Prostate gland (tissue), 2 donors: ENCODE data around the gene PDE4D. TPM values are rescaled to one million over a fixed set of nuclear protein-coding genes. Genes with fewer than 3 reads are reported as not detected.

Experiments used
- DNase-seq: peaks from one replicate; pipeline ENCODE4 v3.0.0-alpha.2; 2019; ENCODE audit warnings: low spot score
- H3K27ac ChIP-seq, 2 donors: fragments of 200-600 bp; sonication (generic); 2 replicates each; pipeline ENCODE4 v1.5.1; 2017 to 2019
- H3K27me3 ChIP-seq: fragments of 200-600 bp; sonication (generic); replicated peaks from 2 replicates; pipeline ENCODE4 v1.5.1; 2019; ENCODE audit not compliant: insufficient read depth
- H3K36me3 ChIP-seq, 2 donors: fragments of 200-600 bp; sonication (generic); 1 replicate in 1 of 2; 2 replicates in 1 of 2; pipeline versions ENCODE4 v1.5.1 to v1.8.1; 2017 to 2019
- H3K4me1 ChIP-seq: fragments of 200-600 bp; sonication (generic); replicated peaks from 2 replicates; pipeline ENCODE4 v1.5.1; 2019
- H3K4me3 ChIP-seq, 2 donors: fragments of 200-600 bp; sonication (generic); 2 replicates each; pipeline ENCODE4 v1.5.1; 2017 to 2019
- H3K9me3 ChIP-seq: fragments of 200-600 bp; sonication (generic); 2 replicates; pipeline ENCODE4 v1.5.1; 2017
- CTCF ChIP-seq, 4 experiments: fragments of 200-600 bp in 2 of 4; fragments of 450-650 bp in 2 of 4; sonication (generic) in 2 of 4; IDR thresholded peaks; 1 replicate in 3 of 4; 2 replicates in 1 of 4; pipeline ENCODE4 v1.5.1; 2016 to 2019; ENCODE audit warnings: antibody characterized with exemption in 4 of 4, mild to moderate bottlenecking in 2 of 4, moderate library complexity in 2 of 4
- POLR2A ChIP-seq: fragments of 450-650 bp; IDR thresholded peaks from one replicate; pipeline ENCODE4 v1.6.1; 2016; ENCODE audit warnings: antibody characterized with exemption, mild to moderate bottlenecking
- POLR2AphosphoS5 ChIP-seq: sonication (generic); formaldehyde crosslinking; IDR thresholded peaks from one replicate; pipeline ENCODE4 v1.6.1; 2017; ENCODE audit warnings: antibody characterized with exemption
- WGBS: methylation state at CpG from one replicate; pipeline ENCODE4 v1.1.5; 2018; 5-methylcytosine and 5-hydroxymethylcytosine counted together
- intact Hi-C: fragments of 100-400 bp; cut with DNase I; formaldehyde crosslinking; loops from one replicate; pipeline ENCODE4 v1.14.2; 2022
- total RNA-seq, 2 donors: library from RNA; depleted of rRNA; stranded (reverse); fragments of >200 nt; gene quantifications; one replicate each; pipeline ENCODE4 v1.1.0, GENCODE V29; 2016

PDE4D gene
- total RNA-seq, 2 donors from 2014 or later: 64.2 to 75.6 TPM

DNA sequence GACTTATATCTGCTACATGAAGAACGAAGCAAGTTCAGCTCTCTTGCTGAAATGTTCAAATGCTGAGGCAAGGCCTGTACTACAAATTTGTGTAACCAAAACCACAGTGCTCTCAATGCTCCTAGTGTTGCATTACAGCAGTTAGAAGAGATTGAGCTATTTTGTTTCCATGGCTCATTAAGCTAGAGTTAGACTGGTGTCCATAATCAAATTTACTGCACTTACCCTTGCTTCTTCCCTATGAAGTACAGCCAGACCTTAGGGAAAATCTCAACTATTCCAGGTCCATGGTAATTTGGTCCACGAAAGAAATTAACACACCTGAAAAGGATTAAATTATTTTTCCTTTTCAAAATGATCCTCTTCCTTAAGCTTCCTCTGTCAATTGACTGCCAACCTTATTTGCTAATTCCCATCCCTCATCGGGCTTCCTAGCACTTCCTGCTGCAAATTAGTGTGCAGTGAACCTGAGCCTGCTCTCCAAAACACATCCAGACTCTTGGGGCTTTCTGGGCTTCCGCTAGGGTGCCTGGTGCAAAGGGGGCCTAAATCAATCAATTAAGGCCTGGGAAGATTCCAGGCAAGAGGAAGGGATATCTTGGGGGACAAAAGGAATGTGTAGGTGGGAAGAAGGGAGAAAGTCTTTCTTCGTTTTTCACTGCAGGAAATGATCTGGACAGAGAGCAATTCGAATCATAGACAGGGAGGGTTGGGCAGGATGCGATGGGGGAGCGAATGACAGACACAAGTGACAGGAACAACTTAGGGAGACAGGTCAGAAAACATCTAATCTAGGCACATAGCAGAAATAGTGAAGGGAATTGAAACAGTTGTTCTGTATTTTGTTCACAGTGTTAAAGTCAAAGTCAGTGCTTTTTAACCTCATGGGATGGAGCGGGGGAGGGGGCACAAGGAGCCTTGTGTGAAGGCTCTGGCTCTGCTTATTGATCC is 768.2 kb downstream of the PDE4D start:
- intact Hi-C loops: loop anchor here (10.0 kb wide), 1 partner anchor 90 kb away; no protein-coding TSS in a partner anchor
- peaks cover 6% of the 10 kb centered on the region for H3K4me1 ChIP-seq
- TF ChIP-seq POLR2A: no peak
- TF ChIP-seq CTCF (IDR thresholded peaks at IDR 0.05): no peak
- TF ChIP-seq POLR2AphosphoS5: no peak
- H3K27ac ChIP-seq: peak overlapping the region in 1 of 2 donors; percentile 13
- DNase-seq: no peak
- WGBS: 76% methylated on average over 9 of the region's 9 CpGs
- H3K4me3 ChIP-seq: no peak overlapping the region
- H3K9me3 ChIP-seq: no peaks in the 10 kb centered on the region
- no peaks in the 10 kb centered on the region for H3K27me3 ChIP-seq
- H3K36me3 ChIP-seq: no peaks in the 10 kb centered on the region

- no peak overlapping the region for H3K27ac ChIP-seq
- H3K4me1 ChIP-seq: peaks cover 6% of the 10 kb centered on the region
- H3K36me3 ChIP-seq: no peaks in the 10 kb centered on the region
- intact Hi-C loops: loop anchor here (10.0 kb wide), 1 partner anchor 89 kb away; no protein-coding TSS in a partner anchor
- H3K27me3 ChIP-seq: no peaks in the 10 kb centered on the region
- no peaks in the 10 kb centered on the region for H3K9me3 ChIP-seq
- 31% methylated on average over 5 of the region's 5 CpGs for WGBS
- DNase-seq: no peak
- no peak overlapping the region for H3K4me3 ChIP-seq
- TF ChIP-seq CTCF (IDR thresholded peaks at IDR 0.05): no peak
- no peak for TF ChIP-seq POLR2A
- TF ChIP-seq POLR2AphosphoS5: no peak
These were observed 769.6 kb downstream of the PDE4D start for GRCh38 chr5:59123595-59124561.

DNA sequence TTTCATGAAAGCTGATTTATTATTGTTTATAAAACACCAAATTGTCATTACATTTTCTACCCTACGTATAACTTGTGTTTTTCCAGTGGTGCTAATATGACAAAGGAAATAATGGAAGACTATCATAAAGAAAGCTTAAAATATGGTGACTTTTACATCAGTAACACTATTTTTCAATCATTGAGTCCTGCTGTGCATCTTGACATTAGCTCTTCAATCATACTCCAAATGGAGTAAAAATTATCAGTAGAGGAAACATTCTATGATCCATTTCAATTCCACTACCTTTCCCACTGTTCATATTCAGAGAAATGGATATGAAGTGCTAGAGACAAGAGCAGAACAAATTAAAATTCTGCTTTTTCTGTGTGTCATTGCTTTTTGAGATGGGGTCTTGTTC is 774.0 kb downstream of the PDE4D start:
- Histone ChIP-seq H3K4me3 (no peak overlapping the region), H3K27ac (no peak overlapping the region), H3K9me3 (no peaks in the 10 kb centered on the region), H3K36me3 (no peaks in the 10 kb centered on the region), H3K27me3 (no peaks in the 10 kb centered on the region), H3K4me1 (no peaks in the 10 kb centered on the region)
- 78% methylated on average over 1 of the region's 1 CpG for WGBS
- DNase-seq: no peak
- no peak for TF ChIP-seq POLR2AphosphoS5
- TF ChIP-seq CTCF (IDR thresholded peaks at IDR 0.05): no peak
- TF ChIP-seq POLR2A: no peak
- intact Hi-C loops: no loop called here

- intact Hi-C loops: no loop called here
- Histone ChIP-seq H3K27me3 (no peaks in the 10 kb centered on the region), H3K36me3 (no peaks in the 10 kb centered on the region), H3K9me3 (no peaks in the 10 kb centered on the region), H3K4me3 (no peak overlapping the region), H3K4me1 (no peaks in the 10 kb centered on the region), H3K27ac (no peak overlapping the region)
- TF ChIP-seq CTCF (IDR thresholded peaks at IDR 0.05) (no peak), POLR2AphosphoS5 (peak; percentile 28), POLR2A (no peak)
- no peak for DNase-seq
- WGBS: 25% methylated on average over 3 of the region's 3 CpGs
These were observed 776.2 kb downstream of the PDE4D start for GRCh38 chr5:59117320-59117719.
